PFSK-1 (cell line): ENCODE data around the gene DCTN1.

Experiments used
- FOXP2 ChIP-seq: optimal IDR thresholded peaks from 2 replicates; pipeline ENCODE3; 2011; ENCODE audit warnings: borderline replicate concordance, control low read depth, inconsistent platforms; ENCODE audit not compliant: insufficient read depth; ENCODE audit errors: extremely low read length, extremely low read depth
- POLR2AphosphoS5 ChIP-seq: IDR thresholded peaks from 2 replicates; pipeline ENCODE4 v1.6.1; 2012; ENCODE audit warnings: low read depth, mild to moderate bottlenecking, control low read depth, low read length, moderate library complexity
- SIN3A ChIP-seq: IDR thresholded peaks from 2 replicates; pipeline ENCODE4 v1.6.1; 2012; ENCODE audit warnings: mild to moderate bottlenecking, low read length, moderate library complexity, borderline replicate concordance; ENCODE audit not compliant: insufficient read depth
- TAF1 ChIP-seq: IDR thresholded peaks from 2 replicates; pipeline ENCODE4 v1.6.1; 2012; ENCODE audit warnings: low read length, control low read depth, borderline replicate concordance; ENCODE audit not compliant: insufficient read depth
- TF ChIP-seq, protein P1 (sequence below), 2 experiments: IDR thresholded peaks; 2 replicates each; pipeline versions ENCODE4 v1.6.1 to v1.8.0; 2011 to 2012; ENCODE audit warnings: low read depth in 2 of 2, low read length in 2 of 2, control low read depth in 1 of 2, inconsistent platforms in 1 of 2, mild to moderate bottlenecking in 1 of 2, moderate library complexity in 1 of 2; ENCODE audit not compliant: insufficient read depth in 1 of 2

Gene DCTN1

DNA sequence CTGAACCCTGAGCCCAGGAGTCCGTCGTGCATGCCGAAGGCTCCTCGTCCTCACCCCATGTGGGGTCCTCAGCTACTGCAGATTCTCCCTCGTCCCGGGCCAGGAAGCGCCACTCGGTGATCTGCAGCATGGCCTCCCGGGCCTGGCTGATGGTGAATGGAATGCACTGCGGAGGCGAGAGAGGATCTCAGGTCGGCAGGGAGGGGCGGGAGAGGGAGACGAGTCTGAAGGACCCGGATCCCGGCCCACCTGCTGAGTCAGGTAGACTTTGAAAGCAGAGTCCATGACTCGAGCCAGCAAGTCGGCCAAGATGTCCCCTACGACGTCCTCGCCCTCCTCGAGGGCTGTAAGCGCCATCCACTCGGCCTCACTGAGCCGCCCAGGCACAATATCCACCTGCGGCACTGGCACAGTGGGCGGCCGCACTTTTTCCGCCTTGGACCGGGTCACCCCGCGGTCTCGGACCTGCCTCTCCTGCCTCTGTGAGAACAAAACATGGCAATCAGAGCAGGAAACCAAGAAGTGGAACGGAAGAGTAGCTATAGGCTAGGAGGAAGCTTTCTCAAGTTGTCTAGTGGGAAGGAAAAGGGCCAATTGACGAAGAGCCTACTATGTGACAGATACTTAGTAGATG is 35.8 kb upstream of the DCTN1 start:
- TF ChIP-seq SIN3A (no peak), FOXP2 (no peak), TAF1 (no peak), POLR2AphosphoS5 (no peak)
- TF ChIP-seq, protein P1, sequence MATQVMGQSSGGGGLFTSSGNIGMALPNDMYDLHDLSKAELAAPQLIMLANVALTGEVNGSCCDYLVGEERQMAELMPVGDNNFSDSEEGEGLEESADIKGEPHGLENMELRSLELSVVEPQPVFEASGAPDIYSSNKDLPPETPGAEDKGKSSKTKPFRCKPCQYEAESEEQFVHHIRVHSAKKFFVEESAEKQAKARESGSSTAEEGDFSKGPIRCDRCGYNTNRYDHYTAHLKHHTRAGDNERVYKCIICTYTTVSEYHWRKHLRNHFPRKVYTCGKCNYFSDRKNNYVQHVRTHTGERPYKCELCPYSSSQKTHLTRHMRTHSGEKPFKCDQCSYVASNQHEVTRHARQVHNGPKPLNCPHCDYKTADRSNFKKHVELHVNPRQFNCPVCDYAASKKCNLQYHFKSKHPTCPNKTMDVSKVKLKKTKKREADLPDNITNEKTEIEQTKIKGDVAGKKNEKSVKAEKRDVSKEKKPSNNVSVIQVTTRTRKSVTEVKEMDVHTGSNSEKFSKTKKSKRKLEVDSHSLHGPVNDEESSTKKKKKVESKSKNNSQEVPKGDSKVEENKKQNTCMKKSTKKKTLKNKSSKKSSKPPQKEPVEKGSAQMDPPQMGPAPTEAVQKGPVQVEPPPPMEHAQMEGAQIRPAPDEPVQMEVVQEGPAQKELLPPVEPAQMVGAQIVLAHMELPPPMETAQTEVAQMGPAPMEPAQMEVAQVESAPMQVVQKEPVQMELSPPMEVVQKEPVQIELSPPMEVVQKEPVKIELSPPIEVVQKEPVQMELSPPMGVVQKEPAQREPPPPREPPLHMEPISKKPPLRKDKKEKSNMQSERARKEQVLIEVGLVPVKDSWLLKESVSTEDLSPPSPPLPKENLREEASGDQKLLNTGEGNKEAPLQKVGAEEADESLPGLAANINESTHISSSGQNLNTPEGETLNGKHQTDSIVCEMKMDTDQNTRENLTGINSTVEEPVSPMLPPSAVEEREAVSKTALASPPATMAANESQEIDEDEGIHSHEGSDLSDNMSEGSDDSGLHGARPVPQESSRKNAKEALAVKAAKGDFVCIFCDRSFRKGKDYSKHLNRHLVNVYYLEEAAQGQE (IDR thresholded peaks at IDR 0.05; ENCODE audit: insufficient read depth in 1 of 2, low read depth in 2 of 2, low read length in 2 of 2), result no peak

DNA sequence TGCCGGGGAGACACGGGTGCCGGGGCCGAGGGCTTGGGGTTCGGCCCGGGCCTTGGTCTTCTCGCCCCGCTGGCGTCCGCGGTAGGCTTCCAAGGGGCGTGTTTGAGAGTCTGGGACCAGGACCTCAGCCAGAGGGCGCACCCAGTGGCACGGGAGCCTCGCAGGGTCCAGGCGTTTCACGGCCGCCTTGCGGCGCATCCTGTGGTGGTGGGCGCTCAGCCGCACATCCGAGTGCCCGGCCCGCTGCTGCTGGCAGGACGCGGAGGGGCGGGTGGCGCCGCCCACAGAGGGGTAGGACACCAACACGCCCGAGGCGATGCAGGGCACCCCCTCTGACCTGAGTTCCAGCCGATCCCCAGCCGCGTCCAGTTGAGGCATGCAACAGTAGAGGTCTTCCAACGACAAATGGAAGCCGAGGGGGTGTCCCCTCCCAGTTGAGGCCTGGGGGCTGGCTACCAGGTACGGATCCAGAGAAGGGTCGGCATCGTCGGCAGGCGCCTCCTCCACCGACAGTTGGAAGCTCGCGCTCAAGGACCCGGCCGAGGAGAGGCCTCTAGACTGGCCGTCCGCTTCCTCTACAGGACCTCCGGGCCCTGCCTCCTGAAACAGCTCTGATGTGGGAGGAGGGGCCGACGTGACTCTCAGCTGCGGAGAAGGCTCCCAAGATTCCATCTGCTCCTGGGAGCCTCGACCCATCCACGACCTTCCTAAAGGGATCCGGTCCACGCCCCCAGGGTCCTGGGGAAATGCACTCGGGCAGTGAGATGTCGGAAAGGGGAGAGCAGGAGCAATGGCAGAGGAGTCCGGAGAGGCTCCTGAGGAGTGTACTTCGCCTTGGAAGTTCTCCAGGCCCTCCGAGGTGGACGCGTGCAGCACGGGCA is 35.0 kb upstream of the DCTN1 start:
- TF ChIP-seq TAF1 (no peak), SIN3A (no peak), POLR2AphosphoS5 (no peak), FOXP2 (no peak)
- TF ChIP-seq, protein P1 (IDR thresholded peaks at IDR 0.05; ENCODE audit: insufficient read depth in 1 of 2, low read depth in 2 of 2, low read length in 2 of 2), result no peak

DNA sequence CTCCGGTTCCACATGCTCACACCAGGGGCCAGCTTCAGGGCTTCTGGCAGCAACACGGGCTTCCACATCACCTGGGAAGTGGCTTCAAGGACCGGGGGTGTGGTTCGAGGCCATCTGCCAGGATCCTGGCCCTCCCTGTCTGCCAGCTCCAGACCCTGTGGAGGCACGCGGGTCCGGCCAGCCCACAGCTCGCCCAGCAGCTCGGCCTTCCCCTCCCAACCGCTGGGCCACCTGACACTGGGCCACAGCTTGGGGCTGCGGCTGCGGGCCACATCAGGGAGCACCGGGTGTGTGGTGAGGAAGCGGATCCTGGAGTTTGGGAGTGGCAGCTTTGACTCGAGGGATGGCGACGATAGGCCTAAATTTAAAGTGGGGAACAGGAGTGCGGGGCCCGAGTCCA is 34.3 kb upstream of the DCTN1 start:
- TF ChIP-seq, protein P1 (IDR thresholded peaks at IDR 0.05; ENCODE audit: insufficient read depth in 1 of 2, low read depth in 2 of 2, low read length in 2 of 2), result no peak
- TF ChIP-seq FOXP2 (no peak), POLR2AphosphoS5 (no peak), SIN3A (no peak), TAF1 (no peak)

DNA sequence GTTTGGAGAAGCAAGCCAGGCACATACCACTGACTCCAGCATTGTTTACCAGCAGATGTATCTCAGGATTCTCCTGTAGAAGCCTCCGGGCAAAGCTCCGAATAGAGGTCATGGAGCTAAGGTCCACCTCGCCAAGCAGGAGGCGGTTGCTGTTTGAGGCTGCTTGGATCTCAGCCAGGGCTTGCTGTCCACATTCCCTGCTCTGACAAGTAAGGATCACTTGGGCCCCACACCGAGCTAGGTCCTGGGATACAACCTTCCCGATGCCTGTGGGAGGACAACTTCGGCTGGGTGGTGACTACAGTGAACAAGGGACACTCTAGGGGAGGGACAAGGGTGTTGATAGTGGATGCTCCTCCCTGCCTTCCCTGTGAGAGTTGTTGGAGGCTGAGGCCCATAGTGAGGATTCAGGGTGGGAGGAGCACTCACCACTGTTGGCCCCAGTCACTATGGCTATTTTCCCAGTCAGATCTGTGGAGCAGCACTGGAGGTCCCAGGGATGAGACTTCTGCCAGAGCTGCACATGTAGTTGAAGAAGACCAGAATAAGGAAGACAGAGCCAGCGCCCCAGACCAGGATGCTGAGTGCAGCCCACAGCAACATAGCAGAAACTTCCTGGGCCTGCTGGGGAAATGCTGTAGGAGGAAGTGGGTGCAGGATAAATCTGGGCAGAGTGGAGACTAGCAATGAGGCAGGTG is 33.0 kb upstream of the DCTN1 start:
- no peak for TF ChIP-seq SIN3A

DNA sequence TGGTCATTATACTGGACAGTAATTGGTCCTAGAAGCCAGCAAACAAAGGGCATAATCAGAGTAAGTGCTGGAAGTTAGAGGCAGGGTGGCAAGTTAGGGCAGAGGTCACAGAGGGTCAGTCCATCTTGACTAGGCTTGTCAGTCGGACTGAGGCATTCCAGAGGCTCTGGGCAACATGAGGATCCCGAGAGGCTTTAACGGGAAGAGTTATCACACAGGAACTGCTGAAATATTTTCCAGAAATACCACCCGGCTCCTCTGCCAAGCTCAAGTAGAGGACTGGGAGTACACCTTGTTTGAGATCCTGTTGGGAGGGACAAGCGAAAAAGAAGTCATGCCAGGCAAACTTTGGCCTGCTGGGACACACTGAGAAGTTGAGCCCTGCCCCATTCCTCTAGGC is 27.6 kb upstream of the DCTN1 start:
- TF ChIP-seq, protein P1 (IDR thresholded peaks at IDR 0.05; ENCODE audit: insufficient read depth in 1 of 2, low read depth in 2 of 2, low read length in 2 of 2), result no peak
- no peak for TF ChIP-seq SIN3A
- no peak for TF ChIP-seq FOXP2
- no peak for TF ChIP-seq POLR2AphosphoS5
- no peak for TF ChIP-seq TAF1
